Right lobe of liver (tissue), 4 donors: ENCODE results near the gene IL22.

ENCODE experiments used
- CTCF ChIP-seq, 4 donors: fragments of 200-600 bp in 3 of 4; fragments of 450-650 bp in 1 of 4; IDR thresholded peaks; one replicate each; pipeline versions ENCODE4 v1.5.1 to v1.8.0; 2016 to 2022; ENCODE audit warnings: antibody characterized with exemption in 4 of 4, mild to moderate bottlenecking in 2 of 4
- POLR2A ChIP-seq: fragments of 450-650 bp; IDR thresholded peaks from one replicate; pipeline ENCODE4 v1.6.1; 2017; ENCODE audit warnings: antibody characterized with exemption, mild to moderate bottlenecking
- donor health status: DM: no; HTN: no; CAD: no.
- donor health status: DM: no; HTN: no; CAD: no.
- donor health status: DM: no; HTN: yes; CAD: no.

- TF ChIP-seq CTCF (IDR thresholded peaks at IDR 0.05) (no peak), POLR2A (no peak)
Observed at GRCh38 chr12:68231229-68231628, 22.2 kb downstream of the IL22 start.
